Adrenal gland (tissue), 12 donors: ENCODE data around the gene RALGAPA2. TPM values are rescaled to one million over a fixed set of nuclear protein-coding genes. Genes with fewer than 3 reads are reported as not detected.

Experiments
- DNase-seq, 7 donors: peaks; one replicate each; pipeline ENCODE4 v3.0.0-alpha.2; 2019 to 2020
- H3K27ac ChIP-seq, 5 donors: fragments of 200-600 bp; sonication (generic) in 4 of 5; 1 replicate in 3 of 5; 2 replicates in 2 of 5; pipeline versions ENCODE4 v1.5.1 to v1.8.0; 2016 to 2020; ENCODE audit warnings: mild to moderate bottlenecking in 1 of 5
- H3K27me3 ChIP-seq: fragments of 200-600 bp; 2 replicates; pipeline ENCODE4 v1.8.0; 2021
- H3K36me3 ChIP-seq, 2 donors: fragments of 200-600 bp; replicated peaks in 1 of 2; 1 replicate in 1 of 2; 2 replicates in 1 of 2; pipeline versions ENCODE4 v1.5.1 to v1.8.0; 2018 to 2022
- H3K4me1 ChIP-seq, 2 donors: fragments of 200-600 bp; replicated peaks in 1 of 2; 1 replicate in 1 of 2; 2 replicates in 1 of 2; pipeline versions ENCODE4 v1.5.1 to v1.8.0; 2018 to 2021
- H3K4me3 ChIP-seq, 4 donors: fragments of 200-600 bp; sonication (generic) in 3 of 4; one replicate each; pipeline ENCODE4 v1.5.1; 2016 to 2018
- H3K9me3 ChIP-seq, 3 donors: fragments of 200-600 bp; sonication (generic) in 1 of 3; replicated peaks in 1 of 3; 1 replicate in 2 of 3; 2 replicates in 1 of 3; pipeline versions ENCODE4 v1.5.1 to v1.8.0; 2016 to 2021
- POLR2A ChIP-seq, 2 donors: fragments of 450-650 bp; IDR thresholded peaks; one replicate each; pipeline ENCODE4 v1.6.1; 2017; ENCODE audit warnings: antibody characterized with exemption in 2 of 2, mild to moderate bottlenecking in 2 of 2, moderate library complexity in 1 of 2
- WGBS, 4 donors: extraction: QIAGEN DNeasy Blood & Tissue Kit in 2 of 4; methylation state at CpG; one replicate each; pipeline versions ENCODE4 v1.1.5 to v1.1.7; 2013 to 2017; 5-methylcytosine and 5-hydroxymethylcytosine counted together
- intact Hi-C, 2 donors: fragments of 100-400 bp; cut with DNase I; formaldehyde crosslinking; loops; one replicate each; pipeline versions ENCODE4 v1.14.1 to v1.15.0; 2022 to 2023
- polyA plus RNA-seq, 3 donors: library from polyadenylated mRNA; stranded (reverse); fragments of 200-250 nt in 2 of 3; fragments of 350-450 nt in 1 of 3; fragmentation: Illumina TruSeq in 1 of 3; extraction: RNeasy Lipid Tissue Mini Kit (QIAGEN cat#74804) in 1 of 3; gene quantifications; one replicate each; pipeline ENCODE4 v1.2.3, GENCODE V29; 2013 to 2014
- total RNA-seq, 9 donors: library from RNA; depleted of rRNA in 4 of 9; stranded (reverse); fragments of >200 nt in 4 of 9; fragments of 120-200 nt in 1 of 9; fragmentation: NEBNext Ultra II Directional in 1 of 9; extraction: Animal tissue kit (Norgen Biotek cat#: 25700) in 1 of 9; gene quantifications; one replicate each; pipeline versions ENCODE4 v1.1.0 to v1.2.4, GENCODE V29; 2013 to 2023
- TF ChIP-seq, protein P1 (sequence below), 6 experiments: fragments of 450-650 bp in 4 of 6; fragments of 200-600 bp in 2 of 6; sonication (generic) in 1 of 6; IDR thresholded peaks; 1 replicate in 5 of 6; 2 replicates in 1 of 6; pipeline versions ENCODE4 v1.5.1 to v1.8.0; 2016 to 2021; ENCODE audit warnings: antibody characterized with exemption in 6 of 6, mild to moderate bottlenecking in 2 of 6, moderate library complexity in 1 of 6
- donor health status: healthy with polysubstance abuse.
- donor health status: Bipolar disorder and iron deficiency.
- donor health status: DM: yes; HTN: yes; CAD: no.
- donor health status: DM: no; HTN: no; CAD: no.
- donor health status: DM: no; HTN: no; CAD: no.
- donor health status: DM: yes; HTN: yes; CAD: no.

Gene RALGAPA2
- total and polyA plus RNA-seq, 12 donors, result 3.7 to 39.6 (median 20.7) TPM

DNA sequence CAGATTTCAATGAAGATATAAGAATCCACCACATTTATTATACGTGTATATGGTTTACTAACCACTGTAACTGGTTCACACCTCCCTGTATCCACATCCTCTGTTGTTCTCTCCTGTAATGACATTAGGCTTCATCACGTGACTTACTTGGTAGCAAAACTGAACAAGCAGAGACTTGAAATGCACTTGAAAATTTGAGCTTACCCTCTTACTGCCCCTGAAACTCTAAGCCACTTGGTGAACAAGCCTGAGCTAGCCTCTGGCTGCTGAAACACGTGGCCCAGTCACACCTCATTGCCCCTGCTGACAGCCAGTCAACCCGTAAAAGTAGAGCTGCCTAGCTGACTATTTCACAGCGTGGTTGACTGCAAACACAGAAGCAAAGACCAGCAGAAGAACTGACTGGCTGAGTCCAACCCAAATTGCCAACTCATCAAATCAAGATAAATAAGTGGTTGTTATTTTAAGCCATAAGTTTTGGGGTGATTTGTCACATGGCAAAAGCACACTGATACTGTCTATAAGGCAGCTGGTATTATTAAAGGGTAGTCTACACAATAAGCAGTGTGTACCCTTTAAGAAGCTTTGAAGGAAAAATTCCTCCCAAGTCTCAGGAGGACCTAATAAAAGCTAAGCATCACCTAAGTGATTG, 109.0 kb downstream of the RALGAPA2 start:
- no peak for DNase-seq
- intact Hi-C loops, result no loop called here
- Histone ChIP-seq H3K9me3 (no peaks in the 10 kb centered on the region), H3K27me3 (no peaks in the 10 kb centered on the region), H3K36me3 (no peaks in the 10 kb centered on the region), H3K4me1 (no peaks in the 10 kb centered on the region), H3K27ac (no peak overlapping the region), H3K4me3 (no peak overlapping the region)
- TF ChIP-seq, protein P1, sequence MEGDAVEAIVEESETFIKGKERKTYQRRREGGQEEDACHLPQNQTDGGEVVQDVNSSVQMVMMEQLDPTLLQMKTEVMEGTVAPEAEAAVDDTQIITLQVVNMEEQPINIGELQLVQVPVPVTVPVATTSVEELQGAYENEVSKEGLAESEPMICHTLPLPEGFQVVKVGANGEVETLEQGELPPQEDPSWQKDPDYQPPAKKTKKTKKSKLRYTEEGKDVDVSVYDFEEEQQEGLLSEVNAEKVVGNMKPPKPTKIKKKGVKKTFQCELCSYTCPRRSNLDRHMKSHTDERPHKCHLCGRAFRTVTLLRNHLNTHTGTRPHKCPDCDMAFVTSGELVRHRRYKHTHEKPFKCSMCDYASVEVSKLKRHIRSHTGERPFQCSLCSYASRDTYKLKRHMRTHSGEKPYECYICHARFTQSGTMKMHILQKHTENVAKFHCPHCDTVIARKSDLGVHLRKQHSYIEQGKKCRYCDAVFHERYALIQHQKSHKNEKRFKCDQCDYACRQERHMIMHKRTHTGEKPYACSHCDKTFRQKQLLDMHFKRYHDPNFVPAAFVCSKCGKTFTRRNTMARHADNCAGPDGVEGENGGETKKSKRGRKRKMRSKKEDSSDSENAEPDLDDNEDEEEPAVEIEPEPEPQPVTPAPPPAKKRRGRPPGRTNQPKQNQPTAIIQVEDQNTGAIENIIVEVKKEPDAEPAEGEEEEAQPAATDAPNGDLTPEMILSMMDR (IDR thresholded peaks at IDR 0.05), result no peak
- no peak for TF ChIP-seq POLR2A (IDR thresholded peaks at IDR 0.05)
- 90 to 95% (median 93%) methylated on average over 4 to 5 of the region's 5 CpGs for WGBS, 4 donors

DNA sequence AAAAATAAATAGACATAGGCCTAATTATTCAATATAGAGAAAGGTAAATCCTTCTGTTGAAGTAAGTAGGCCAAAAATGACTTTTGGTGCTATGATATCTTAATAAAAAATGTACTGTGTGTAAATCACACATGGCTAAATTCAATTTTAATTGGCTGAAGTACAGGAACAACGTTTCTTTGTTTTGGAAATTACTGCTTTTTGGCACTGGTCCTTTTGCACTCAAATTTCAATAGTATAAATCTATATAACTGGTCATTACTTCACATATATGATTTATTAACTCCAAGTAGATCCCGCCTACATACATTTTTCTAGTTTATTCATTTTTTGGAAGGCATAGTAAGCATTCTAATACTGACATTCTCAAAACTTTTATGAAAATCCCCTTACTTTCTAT, 114.5 kb downstream of the RALGAPA2 start:
- TF ChIP-seq, protein P1 (IDR thresholded peaks at IDR 0.05), result no peak
- no peak for TF ChIP-seq POLR2A (IDR thresholded peaks at IDR 0.05)
- H3K27me3 ChIP-seq, result no peaks in the 10 kb centered on the region
- no peak for DNase-seq
- intact Hi-C loops, result loop anchor here in 1 of 2 donors (10.0 kb wide), 1 partner anchor 233 kb away; the partner anchor contains the start of gene INSM1
- H3K4me1 ChIP-seq, result peaks cover 0 to 9% of the 10 kb centered on the region in 2 donors
- no peak overlapping the region for H3K27ac ChIP-seq
- no peaks in the 10 kb centered on the region for H3K36me3 ChIP-seq
- 77 to 85% (median 81%) methylated on average over 2 of the region's 2 CpGs for WGBS, 4 donors
- no peaks in the 10 kb centered on the region for H3K9me3 ChIP-seq
- no peak overlapping the region for H3K4me3 ChIP-seq

DNA sequence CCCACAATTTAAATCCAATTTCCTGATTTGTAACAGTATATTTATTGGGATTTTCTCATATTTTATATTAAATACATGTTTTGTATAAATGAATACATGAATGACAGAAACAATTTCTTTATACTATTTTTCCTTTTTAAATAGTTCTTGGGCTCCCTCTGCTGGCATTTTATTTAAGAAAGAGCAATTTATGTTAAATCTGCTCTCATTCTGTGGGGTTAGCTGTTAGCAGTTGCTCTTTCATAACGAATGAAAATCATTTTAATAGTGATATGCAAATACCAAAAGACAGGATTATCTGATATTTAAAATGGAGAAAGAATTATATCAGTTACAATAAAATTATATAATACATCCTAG, 118.3 kb downstream of the RALGAPA2 start:
- Histone ChIP-seq H3K4me3 (no peak overlapping the region), H3K9me3 (no peaks in the 10 kb centered on the region), H3K27me3 (no peaks in the 10 kb centered on the region), H3K4me1 (peaks cover 0 to 9% of the 10 kb centered on the region in 2 donors), H3K36me3 (no peaks in the 10 kb centered on the region), H3K27ac (no peak overlapping the region)
- TF ChIP-seq POLR2A (IDR thresholded peaks at IDR 0.05), result no peak
- TF ChIP-seq, protein P1 (IDR thresholded peaks at IDR 0.05), result peak in 4 of 6 experiments; percentile 23 to 42 (median 27)
- DNase-seq, result no peak
- 34 to 62% (median 45%) methylated on average over 1 of the region's 1 CpG for WGBS, 4 donors
- intact Hi-C loops, result loop anchor here in 1 of 2 donors (10.0 kb wide), 1 partner anchor 229 kb away; the partner anchor contains the start of gene INSM1

DNA sequence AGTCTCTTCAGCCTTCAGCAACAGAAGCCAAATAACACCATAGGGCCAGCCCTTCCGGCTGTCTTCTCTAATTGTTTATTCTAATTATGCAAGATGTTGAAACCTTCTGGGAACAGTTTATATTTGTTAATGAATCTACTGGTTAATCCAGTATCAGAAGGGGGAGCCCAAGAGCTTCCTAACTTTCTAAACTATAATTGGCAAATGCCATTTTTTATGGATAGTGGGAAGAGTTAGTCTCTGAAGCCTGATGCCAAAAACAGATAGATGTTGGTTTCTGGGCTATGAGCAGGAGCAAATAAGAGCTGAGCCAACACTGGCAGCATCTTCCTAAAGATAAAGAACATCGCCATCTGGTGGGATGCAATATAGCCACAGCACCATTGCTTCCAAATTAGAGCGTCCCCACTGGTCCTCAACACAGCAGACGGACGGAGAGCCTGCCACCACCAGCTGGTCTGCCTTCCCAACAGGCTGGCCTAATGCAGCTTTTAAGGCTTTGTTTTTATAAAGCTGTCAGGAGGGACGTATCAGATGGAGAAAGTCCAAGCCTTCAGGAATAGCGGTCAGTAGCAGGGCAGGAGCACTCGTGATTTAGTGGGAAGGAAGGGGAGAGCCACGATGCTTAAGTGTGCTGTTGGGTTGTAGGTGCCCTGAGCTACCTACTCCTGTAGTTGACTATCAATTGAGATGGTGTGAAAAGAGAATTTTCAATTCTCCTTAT, 118.8 kb downstream of the RALGAPA2 start:
- Histone ChIP-seq H3K9me3 (no peaks in the 10 kb centered on the region), H3K36me3 (no peaks in the 10 kb centered on the region), H3K27me3 (no peaks in the 10 kb centered on the region), H3K27ac (peak overlapping the region in 1 of 5 donors; percentile 11), H3K4me3 (no peak overlapping the region), H3K4me1 (peaks cover 0 to 9% of the 10 kb centered on the region in 2 donors)
- peak; percentile 14 to 78 (median 34) for DNase-seq
- 41 to 49% (median 46%) methylated on average over 9 of the region's 9 CpGs for WGBS, 4 donors
- intact Hi-C loops, result loop anchor here in 1 of 2 donors (10.0 kb wide), 1 partner anchor 229 kb away; the partner anchor contains the start of gene INSM1
- no peak for TF ChIP-seq POLR2A (IDR thresholded peaks at IDR 0.05)
- TF ChIP-seq, protein P1 (IDR thresholded peaks at IDR 0.05), result peak; percentile 24 to 41 (median 29)
